HTR-8/SVneo (cell line): ENCODE measurements around the gene PKIB.

Experiments
- DNase-seq: peaks from one replicate; pipeline ENCODE4 v3.0.0; 2011; ENCODE audit warnings: low spot score, mixed read lengths; ENCODE audit not compliant: insufficient read length
- FAIRE-seq: peaks from 2 replicates; lab custom pipeline; 2011; peaks lifted over from hg19 to GRCh38; lab: Jason Lieb, UNC

PKIB gene

GRCh38 chr6:122770835-122771601 lies 160.8 kb downstream of the PKIB start:
- DNase-seq, result no peak
- FAIRE-seq, result no peak

- no peak for DNase-seq
- no peak for FAIRE-seq
Observed at GRCh38 chr6:122772724-122773415, 162.7 kb downstream of the PKIB start.
